ENCODE measurements around the gene CSF3R.

DNA sequence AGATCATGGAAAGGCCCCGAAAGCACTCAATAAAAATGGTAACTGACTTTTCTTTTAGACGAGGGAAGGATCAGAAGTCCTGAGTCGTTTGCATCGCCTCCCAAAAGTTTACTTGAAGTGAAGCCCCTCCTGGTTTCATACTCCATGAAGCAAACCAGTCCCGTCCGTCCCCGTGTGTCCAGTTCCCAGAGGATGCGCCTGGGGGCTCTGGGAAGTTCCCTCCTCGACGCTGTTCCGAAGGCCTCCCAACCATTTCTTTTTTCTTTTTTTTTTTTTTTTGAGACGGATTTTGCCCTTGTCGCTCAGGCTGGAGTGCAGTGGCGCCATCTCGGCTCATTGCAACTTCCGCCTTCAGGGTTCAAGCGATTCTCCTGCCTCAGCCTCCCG is 31.8 kb downstream of the CSF3R start:
- TF ChIP-seq CTCF (IDR thresholded peaks at IDR 0.05) = no peak
- no peak for TF ChIP-seq POLR2A (IDR thresholded peaks at IDR 0.05)

All from adrenal gland (tissue), 5 donors.